Progenitor cell of endocrine pancreas (in vitro differentiated cells): Measurements from ENCODE around the gene PTCH1. TPM values are rescaled to one million over a fixed set of nuclear protein-coding genes. Genes with fewer than 3 reads are reported as not detected.

Source experiments
- DNase-seq: peaks from one replicate; pipeline ENCODE4 v3.0.0; 2021; ENCODE audit warnings: low spot score; ENCODE audit not compliant: unreplicated experiment
- H3K27ac Mint-ChIP-seq: 2 replicates; pipeline ENCODE4 v1.8.0; 2021; ENCODE audit warnings: mild to moderate bottlenecking, moderate library complexity, mixed read lengths
- H3K27me3 Mint-ChIP-seq: 2 replicates; pipeline ENCODE4 v1.8.0; 2021; ENCODE audit warnings: mixed read lengths
- H3K36me3 Mint-ChIP-seq: 2 replicates; pipeline ENCODE4 v1.8.0; 2022; ENCODE audit warnings: mixed read lengths; ENCODE audit not compliant: insufficient read depth
- H3K4me1 Mint-ChIP-seq: 2 replicates; pipeline ENCODE4 v1.8.0; 2021; ENCODE audit warnings: low read depth, mixed read lengths
- H3K4me3 Mint-ChIP-seq: 2 replicates; pipeline ENCODE4 v1.8.0; 2021; ENCODE audit warnings: low read depth, mild to moderate bottlenecking, moderate library complexity, mixed read lengths
- H3K9me3 Mint-ChIP-seq: 2 replicates; pipeline ENCODE4 v1.8.0; 2021; ENCODE audit warnings: low read depth, mixed read lengths
- CTCF ChIP-seq: fragments of 200-600 bp; sonication (generic); IDR thresholded peaks from one replicate; pipeline ENCODE4 v1.5.0; 2021; ENCODE audit warnings: antibody characterized with exemption, mild to moderate bottlenecking; ENCODE audit not compliant: unreplicated experiment
- total RNA-seq: library from RNA; stranded (reverse); gene quantifications from 2 replicates; pipeline ENCODE4 v1.2.1, GENCODE V29; 2021

The PTCH1 gene
- total RNA-seq, 1 donor from 2014 or later, result 56.3 TPM

- Mint-ChIP-seq H3K4me3 (no peak overlapping the region), H3K27ac (no peak overlapping the region), H3K9me3 (no peaks in the 10 kb centered on the region), H3K27me3 (no peaks in the 10 kb centered on the region), H3K36me3 (peaks cover 45% of the 10 kb centered on the region), H3K4me1 (peaks cover 12% of the 10 kb centered on the region)
- no peak for DNase-seq
- TF ChIP-seq CTCF, result no peak
These were observed 64.6 kb downstream of the PTCH1 start for GRCh38 chr9:95452176-95452575.

- Mint-ChIP-seq H3K9me3 (no peaks in the 10 kb centered on the region), H3K4me1 (peaks cover 12% of the 10 kb centered on the region), H3K27me3 (no peaks in the 10 kb centered on the region), H3K27ac (no peak overlapping the region), H3K4me3 (no peak overlapping the region), H3K36me3 (peaks cover 43% of the 10 kb centered on the region)
- no peak for TF ChIP-seq CTCF
- DNase-seq, result no peak
These were observed 65.7 kb downstream of the PTCH1 start for GRCh38 chr9:95451065-95451426.

GRCh38 chr9:95450171-95451064, 66.4 kb downstream of the PTCH1 start:
- Mint-ChIP-seq H3K27me3 (no peaks in the 10 kb centered on the region), H3K36me3 (peaks cover 43% of the 10 kb centered on the region), H3K4me1 (peaks cover 12% of the 10 kb centered on the region), H3K27ac (peak overlapping the region; percentile 84), H3K9me3 (no peaks in the 10 kb centered on the region), H3K4me3 (no peak overlapping the region)
- DNase-seq, result no peak
- TF ChIP-seq CTCF, result no peak

GRCh38 chr9:95449016-95449415, 67.8 kb downstream of the PTCH1 start:
- peaks cover 42% of the 10 kb centered on the region for H3K36me3 Mint-ChIP-seq
- H3K27ac Mint-ChIP-seq, result no peak overlapping the region
- TF ChIP-seq CTCF, result no peak
- H3K4me3 Mint-ChIP-seq, result no peak overlapping the region
- DNase-seq, result no peak
- H3K27me3 Mint-ChIP-seq, result no peaks in the 10 kb centered on the region
- H3K9me3 Mint-ChIP-seq, result no peaks in the 10 kb centered on the region
- peaks cover 12% of the 10 kb centered on the region for H3K4me1 Mint-ChIP-seq

- H3K36me3 Mint-ChIP-seq, result peaks cover 32% of the 10 kb centered on the region
- no peaks in the 10 kb centered on the region for H3K27me3 Mint-ChIP-seq
- H3K4me1 Mint-ChIP-seq, result peaks cover 12% of the 10 kb centered on the region
- H3K27ac Mint-ChIP-seq, result no peak overlapping the region
- no peak for DNase-seq
- H3K9me3 Mint-ChIP-seq, result no peaks in the 10 kb centered on the region
- no peak for TF ChIP-seq CTCF
- no peak overlapping the region for H3K4me3 Mint-ChIP-seq
These were observed 68.9 kb downstream of the PTCH1 start for GRCh38 chr9:95447660-95448420.
